GM10266 (cell line): ENCODE results near the gene GRIK4.

Experiments used
- DNase-seq: peaks from one replicate; pipeline ENCODE4 v3.0.0; 2012; ENCODE audit errors: extremely low spot score
- TF ChIP-seq, protein P1 (sequence below): IDR thresholded peaks from 2 replicates; pipeline ENCODE4 v1.5.1; 2012; ENCODE audit warnings: mild to moderate bottlenecking, low read depth; ENCODE audit not compliant: control insufficient read depth, insufficient read depth; ENCODE audit errors: missing control alignments

The GRIK4 gene

DNA sequence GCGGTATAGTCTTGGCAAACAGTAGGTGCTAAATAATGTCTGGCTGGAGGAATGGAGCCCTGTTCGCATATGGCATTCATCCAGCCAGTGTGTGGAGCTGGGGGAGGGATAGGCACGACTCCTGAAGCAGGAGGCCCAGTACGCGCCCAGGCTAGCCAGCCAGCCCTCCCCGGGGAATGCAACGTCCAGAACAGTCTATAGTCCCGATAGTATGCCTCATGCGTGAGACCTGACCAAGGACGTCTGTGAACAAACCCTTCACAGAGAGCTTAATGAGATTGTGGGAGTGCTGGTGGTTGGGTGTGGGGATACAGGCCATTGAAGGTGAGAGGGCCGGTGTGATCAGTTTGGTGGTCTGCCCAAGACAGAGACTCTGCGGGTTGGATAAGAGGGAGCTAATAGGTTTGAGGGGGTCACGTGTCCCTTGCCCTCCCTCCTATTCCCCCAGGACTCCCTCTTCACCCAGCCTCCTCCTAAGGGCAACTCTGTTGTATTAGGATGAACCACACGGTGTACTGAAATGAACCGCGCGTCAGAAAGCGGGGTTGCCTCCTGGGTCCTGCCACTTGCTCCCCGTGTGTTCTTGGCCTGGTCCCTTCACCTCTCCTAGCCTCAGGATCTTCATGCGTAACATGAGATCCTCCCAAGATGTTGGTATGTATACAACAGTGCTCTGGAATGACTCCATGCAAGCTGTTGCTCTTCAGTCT, 987 bp upstream of the GRIK4 start:
- TF ChIP-seq, protein P1, sequence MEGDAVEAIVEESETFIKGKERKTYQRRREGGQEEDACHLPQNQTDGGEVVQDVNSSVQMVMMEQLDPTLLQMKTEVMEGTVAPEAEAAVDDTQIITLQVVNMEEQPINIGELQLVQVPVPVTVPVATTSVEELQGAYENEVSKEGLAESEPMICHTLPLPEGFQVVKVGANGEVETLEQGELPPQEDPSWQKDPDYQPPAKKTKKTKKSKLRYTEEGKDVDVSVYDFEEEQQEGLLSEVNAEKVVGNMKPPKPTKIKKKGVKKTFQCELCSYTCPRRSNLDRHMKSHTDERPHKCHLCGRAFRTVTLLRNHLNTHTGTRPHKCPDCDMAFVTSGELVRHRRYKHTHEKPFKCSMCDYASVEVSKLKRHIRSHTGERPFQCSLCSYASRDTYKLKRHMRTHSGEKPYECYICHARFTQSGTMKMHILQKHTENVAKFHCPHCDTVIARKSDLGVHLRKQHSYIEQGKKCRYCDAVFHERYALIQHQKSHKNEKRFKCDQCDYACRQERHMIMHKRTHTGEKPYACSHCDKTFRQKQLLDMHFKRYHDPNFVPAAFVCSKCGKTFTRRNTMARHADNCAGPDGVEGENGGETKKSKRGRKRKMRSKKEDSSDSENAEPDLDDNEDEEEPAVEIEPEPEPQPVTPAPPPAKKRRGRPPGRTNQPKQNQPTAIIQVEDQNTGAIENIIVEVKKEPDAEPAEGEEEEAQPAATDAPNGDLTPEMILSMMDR, result no peak
- no peak for DNase-seq

DNA sequence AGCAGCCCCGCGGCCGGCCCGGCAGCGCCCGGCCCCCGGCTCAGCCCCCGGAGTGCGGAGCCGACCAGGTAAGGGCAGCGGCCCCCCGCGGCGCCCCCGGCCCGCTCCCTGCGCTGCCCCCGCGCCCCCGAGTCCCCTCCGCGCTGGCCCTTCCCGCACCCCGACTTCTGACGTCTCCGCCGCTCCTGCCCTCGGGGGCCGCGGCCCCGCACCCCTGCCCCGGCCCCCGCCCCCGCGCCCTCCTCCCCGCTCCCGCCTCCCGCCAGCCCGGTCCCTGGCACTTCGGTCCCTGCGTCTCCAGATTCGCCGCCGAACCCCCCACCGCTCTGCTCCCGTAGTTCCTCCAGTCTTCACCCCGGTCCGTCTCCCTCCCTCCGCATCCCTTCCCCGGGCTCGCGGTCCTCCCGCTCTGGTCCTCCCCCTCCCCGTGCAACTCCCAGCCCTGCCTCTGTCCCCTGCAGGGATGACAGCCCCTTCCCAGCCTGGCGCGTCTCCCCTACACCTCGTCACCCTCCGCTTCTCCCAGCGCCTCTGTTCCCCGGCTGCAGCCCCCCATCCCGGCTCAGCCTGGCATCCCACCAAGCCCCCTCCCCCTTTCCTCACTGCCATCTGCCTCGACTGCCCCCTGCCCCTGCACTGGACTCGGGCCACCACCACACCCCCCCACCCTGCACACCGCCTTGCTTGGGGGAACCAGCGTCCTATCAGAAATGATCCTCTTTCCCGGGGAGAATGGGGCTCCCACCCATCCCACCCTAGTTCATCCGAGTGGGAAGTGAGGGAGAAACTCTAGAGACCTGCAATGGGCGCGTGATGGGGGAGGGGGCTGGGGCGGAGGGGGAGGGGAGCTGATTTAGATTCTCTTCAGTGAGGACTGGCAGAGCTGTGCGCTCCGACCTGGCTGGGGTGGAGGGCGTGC, 531 bp downstream of the GRIK4 start:
- peak; percentile 60 for DNase-seq
- TF ChIP-seq, protein P1, result no peak

DNA sequence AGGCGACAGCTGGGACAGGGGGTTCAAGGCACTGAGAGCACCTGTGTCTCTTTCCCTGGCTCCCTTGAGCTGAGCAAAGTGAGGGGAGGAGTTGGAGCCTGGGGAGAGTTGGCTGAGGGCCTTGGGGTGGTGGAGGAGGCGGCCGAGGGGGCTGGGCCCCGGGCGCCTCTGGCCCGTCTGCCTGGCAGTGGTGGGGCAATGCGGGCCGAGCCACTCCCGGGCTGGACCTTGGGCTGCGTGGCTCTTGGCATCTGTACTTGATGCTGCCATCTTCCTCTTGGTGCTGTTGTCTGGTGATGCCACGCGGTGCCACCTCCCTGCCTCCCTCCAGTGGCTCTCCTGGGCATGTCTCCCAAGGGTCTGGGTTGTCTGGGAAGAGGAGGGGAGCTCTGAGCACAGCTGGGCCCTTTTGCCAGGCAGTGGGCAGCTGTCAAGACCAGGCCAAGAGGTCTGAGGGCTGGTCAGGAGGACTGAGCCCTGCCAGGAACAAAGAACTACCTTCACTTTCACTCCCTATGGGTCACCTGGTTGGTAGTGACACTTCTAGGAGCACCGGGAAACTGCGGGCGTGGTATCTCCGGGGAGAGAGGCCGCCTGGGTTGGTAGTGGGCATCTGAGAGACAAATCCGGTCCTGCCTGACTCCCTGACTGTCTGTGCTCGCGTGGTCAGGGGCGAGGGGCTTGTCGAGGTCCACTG, 1.3 kb downstream of the GRIK4 start:
- DNase-seq, result no peak
- TF ChIP-seq, protein P1, result no peak

DNA sequence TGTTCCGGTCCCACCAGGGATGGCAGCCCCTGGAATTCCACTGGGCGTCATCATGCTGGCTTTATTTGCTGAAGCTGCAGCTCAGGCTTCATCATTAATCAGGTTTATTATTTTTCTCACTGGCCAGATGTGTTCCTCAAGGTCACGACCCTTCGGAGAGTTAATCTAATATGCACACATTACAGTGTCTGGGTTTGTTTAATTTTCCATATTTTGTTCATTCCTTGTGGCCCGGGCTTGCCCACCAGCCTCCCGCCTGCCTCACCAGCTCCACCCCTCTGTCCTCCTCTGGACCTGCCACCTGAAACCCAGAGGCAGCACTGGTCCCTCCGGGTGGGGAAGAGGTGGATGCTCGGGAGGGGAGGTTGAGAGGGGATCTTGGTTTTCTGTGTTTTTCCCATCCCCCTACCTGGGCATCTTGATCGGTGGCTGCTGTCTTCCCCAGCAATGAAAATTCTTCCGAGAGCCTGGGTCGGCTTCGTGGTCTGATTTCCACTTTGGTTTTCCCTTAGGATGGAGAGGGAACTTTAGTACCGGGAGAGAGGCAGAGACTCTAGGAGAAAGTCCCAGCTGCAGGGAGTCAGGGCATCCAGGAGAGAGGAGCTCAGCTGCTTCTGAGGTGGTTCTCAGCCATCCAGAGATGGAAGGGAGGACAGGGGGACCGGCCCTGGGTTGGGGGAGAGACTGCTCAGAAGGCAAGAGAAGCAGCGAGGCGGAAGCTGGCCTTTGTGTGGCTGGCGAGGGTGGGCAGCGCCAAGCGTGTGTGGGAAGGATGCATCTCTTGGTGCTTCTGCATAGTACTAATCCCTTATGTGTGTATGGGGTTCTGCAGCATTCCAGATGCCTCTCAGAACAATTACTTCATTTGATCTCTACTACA, 2.1 kb downstream of the GRIK4 start:
- DNase-seq, result no peak

DNA sequence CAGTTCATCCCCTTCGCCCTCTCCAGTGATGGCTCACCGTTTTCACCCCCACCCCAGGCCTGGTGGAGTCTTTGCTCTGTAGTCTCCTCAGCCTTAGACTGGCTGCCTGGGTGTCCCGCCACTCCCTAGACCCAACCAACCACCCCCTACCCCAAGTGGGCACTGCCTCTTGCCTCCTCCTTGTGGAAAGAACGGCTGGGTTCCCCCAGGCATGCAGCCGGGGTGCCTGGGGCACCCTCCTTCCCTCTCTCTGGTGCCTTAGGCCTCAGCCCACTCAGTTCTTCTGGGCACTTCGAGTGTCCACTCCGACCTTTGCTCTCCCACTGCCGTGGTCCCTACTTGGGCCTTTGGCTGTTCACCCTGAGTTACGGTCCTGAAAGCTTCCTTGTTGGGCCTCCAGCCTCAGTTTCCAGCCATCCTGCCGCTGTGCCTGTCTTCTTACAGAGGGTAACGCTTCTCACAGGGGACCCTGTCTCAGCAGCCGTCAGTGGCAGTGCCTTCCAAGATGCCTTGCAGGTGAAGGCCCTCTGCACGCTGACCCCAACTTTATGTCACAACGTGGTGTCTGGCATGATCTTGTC, 3.1 kb downstream of the GRIK4 start:
- DNase-seq, result no peak
- TF ChIP-seq, protein P1, result no peak

More for the DNA sequence above, 2.1 kb downstream of the GRIK4 start:
- TF ChIP-seq, protein P1, result no peak

DNA sequence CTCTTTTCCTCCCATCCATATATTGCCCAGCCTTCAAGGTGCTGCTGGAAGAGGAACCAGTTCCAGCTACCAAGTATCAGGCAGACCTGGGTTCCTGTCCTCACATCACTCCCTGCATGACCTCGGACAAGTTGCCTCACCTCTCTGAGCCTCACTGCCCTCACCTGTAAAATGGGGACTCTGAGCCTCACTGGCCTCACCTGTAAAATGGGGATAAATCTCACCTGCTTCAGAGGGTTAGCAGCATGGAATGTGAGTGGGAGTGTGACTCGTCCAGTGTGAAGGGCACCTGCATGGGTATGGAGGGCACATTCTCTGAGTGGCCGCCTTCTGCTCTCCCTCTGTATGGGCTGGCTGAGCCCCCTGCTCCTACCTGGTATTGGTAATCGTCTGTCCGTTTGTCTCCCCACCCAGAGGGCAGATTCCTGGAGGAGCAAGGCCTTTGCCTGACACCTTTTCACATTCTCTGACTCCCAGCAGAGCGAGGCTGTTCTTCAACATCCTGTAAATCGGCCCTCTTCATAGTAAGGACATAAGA, 3.7 kb downstream of the GRIK4 start:
- DNase-seq, result no peak
- TF ChIP-seq, protein P1, result no peak
